Lower lobe of right lung (tissue), 2 donors: ENCODE results near the gene HLF. TPM values are rescaled to one million over a fixed set of nuclear protein-coding genes. Genes with fewer than 3 reads are reported as not detected.

Experiments used
- ATAC-seq, 2 donors: fragments of 200-7000 bp; cut with Tn5 transposase; one replicate each; pipeline ENCODE4 v1.9.1; 2020 to 2022; ENCODE audit warnings: mild to moderate bottlenecking in 2 of 2, moderate library complexity in 2 of 2
- DNase-seq: peaks from one replicate; pipeline ENCODE4 v3.0.0-alpha.2; 2020
- H3K27ac ChIP-seq: fragments of 200-600 bp; one replicate; pipeline ENCODE4 v1.8.0; 2022
- H3K27me3 ChIP-seq: fragments of 200-600 bp; one replicate; pipeline ENCODE4 v1.8.0; 2022; ENCODE audit warnings: low read depth
- H3K36me3 ChIP-seq: fragments of 200-600 bp; one replicate; pipeline ENCODE4 v1.8.0; 2022; ENCODE audit warnings: mild to moderate bottlenecking
- H3K4me1 ChIP-seq: fragments of 200-600 bp; one replicate; pipeline ENCODE4 v1.8.0; 2022
- H3K4me3 ChIP-seq: fragments of 200-600 bp; one replicate; pipeline ENCODE4 v1.8.0; 2022; ENCODE audit warnings: mild to moderate bottlenecking
- H3K9me3 ChIP-seq: fragments of 200-600 bp; one replicate; pipeline ENCODE4 v1.8.0; 2022
- CTCF ChIP-seq: fragments of 200-600 bp; IDR thresholded peaks from one replicate; pipeline ENCODE4 v1.8.0; 2022; ENCODE audit warnings: antibody characterized with exemption, mild to moderate bottlenecking
- intact Hi-C: fragments of 100-400 bp; cut with DNase I; formaldehyde crosslinking; loops from one replicate; pipeline ENCODE4 v1.11.0; 2022
- total RNA-seq: library from RNA; stranded (reverse); fragmentation: NEBNext Ultra II Directional; extraction: Animal tissue kit (Norgen Biotek cat#: 25700); gene quantifications from one replicate; pipeline ENCODE4 v1.2.1, GENCODE V29; 2021
- donor health status: DM: no; HTN: yes; CAD: no; lungs with severe emphysema.

HLF gene
- total RNA-seq, 1 donor from 2014 or later: 29.4 TPM

DNA sequence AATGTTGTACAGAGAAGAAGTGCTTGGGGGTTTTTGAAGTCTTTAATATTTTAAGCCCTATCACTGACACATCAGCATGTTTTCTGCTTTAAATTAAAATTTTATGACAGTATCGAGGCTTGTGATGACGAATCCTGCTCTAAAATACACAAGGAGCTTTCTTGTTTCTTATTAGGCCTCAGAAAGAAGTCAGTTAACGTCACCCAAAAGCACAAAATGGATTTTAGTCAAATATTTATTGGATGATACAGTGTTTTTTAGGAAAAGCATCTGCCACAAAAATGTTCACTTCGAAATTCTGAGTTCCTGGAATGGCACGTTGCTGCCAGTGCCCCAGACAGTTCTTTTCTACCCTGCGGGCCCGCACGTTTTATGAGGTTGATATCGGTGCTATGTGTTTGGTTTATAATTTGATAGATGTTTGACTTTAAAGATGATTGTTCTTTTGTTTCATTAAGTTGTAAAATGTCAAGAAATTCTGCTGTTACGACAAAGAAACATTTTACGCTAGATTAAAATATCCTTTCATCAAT, 57.8 kb downstream of the HLF start:
- DNase-seq (no peak), ATAC-seq (no peak)
- H3K36me3 ChIP-seq: peaks cover 6% of the 10 kb centered on the region
- no peak for TF ChIP-seq CTCF
- no peak overlapping the region for H3K27ac ChIP-seq
- H3K27me3 ChIP-seq: no peaks in the 10 kb centered on the region
- no peak overlapping the region for H3K4me3 ChIP-seq
- no peaks in the 10 kb centered on the region for H3K9me3 ChIP-seq
- intact Hi-C loops: no loop called here
- no peaks in the 10 kb centered on the region for H3K4me1 ChIP-seq

GRCh38 chr17:55323518-55324295, 58.9 kb downstream of the HLF start:
- peaks cover 6% of the 10 kb centered on the region for H3K36me3 ChIP-seq
- H3K9me3 ChIP-seq: no peaks in the 10 kb centered on the region
- DNase-seq (no peak), ATAC-seq (no peak)
- no peaks in the 10 kb centered on the region for H3K27me3 ChIP-seq
- no peaks in the 10 kb centered on the region for H3K4me1 ChIP-seq
- TF ChIP-seq CTCF: no peak
- no peak overlapping the region for H3K4me3 ChIP-seq
- intact Hi-C loops: no loop called here
- H3K27ac ChIP-seq: no peak overlapping the region

- no peak overlapping the region for H3K4me3 ChIP-seq
- no peak overlapping the region for H3K27ac ChIP-seq
- H3K36me3 ChIP-seq: peaks cover 6% of the 10 kb centered on the region
- H3K9me3 ChIP-seq: no peaks in the 10 kb centered on the region
- no peaks in the 10 kb centered on the region for H3K4me1 ChIP-seq
- DNase-seq: no peak
- no peak for TF ChIP-seq CTCF
- H3K27me3 ChIP-seq: no peaks in the 10 kb centered on the region
- ATAC-seq: no peak
- intact Hi-C loops: no loop called here
Measured at GRCh38 chr17:55324296-55324978, 59.7 kb downstream of the HLF start.

DNA sequence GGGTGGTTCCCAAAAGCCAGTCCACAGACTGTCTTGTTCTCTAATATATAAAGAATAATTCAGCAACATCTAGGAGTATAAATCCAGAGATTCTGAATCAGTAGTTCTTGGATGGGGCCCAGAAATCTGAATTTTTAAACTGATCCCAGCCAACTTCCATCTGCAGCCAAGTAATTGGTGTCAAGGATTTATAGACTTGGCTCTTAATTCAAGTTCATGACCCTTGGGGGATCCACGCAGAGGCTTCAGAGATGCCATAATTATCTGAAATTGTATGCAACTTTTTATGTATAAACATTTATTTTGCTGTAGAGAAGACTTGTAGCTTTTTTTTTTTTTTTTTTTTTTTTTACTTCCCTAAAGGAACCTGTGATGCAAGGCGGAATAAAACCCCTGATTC, 60.6 kb downstream of the HLF start:
- Histone ChIP-seq H3K27ac (no peak overlapping the region), H3K4me1 (no peaks in the 10 kb centered on the region), H3K9me3 (no peaks in the 10 kb centered on the region), H3K36me3 (peaks cover 6% of the 10 kb centered on the region), H3K4me3 (no peak overlapping the region), H3K27me3 (no peaks in the 10 kb centered on the region)
- DNase-seq (no peak), ATAC-seq (no peak)
- intact Hi-C loops: no loop called here
- no peak for TF ChIP-seq CTCF

DNA sequence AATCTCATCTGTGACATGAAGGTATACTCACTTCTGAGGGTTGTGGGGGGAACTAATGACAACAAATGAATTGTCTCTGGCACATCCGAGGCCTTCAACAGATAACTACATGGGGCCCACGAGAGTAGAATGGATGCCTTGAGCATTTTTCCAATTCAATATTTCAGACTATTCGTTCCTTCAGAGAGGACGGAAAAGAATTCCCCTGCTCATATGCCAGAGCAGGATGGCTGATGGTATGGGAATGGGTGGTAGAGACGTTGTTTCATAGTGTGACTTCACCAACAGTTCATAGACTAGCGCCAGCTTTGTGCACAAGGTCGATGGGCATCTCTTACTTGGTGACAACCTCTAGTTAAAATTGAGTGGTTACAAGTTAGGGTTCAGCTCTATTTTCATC, 61.3 kb downstream of the HLF start:
- no peak for TF ChIP-seq CTCF
- no peaks in the 10 kb centered on the region for H3K27me3 ChIP-seq
- no peaks in the 10 kb centered on the region for H3K4me1 ChIP-seq
- peaks cover under 1% of the 10 kb centered on the region for H3K36me3 ChIP-seq
- ATAC-seq (no peak), DNase-seq (no peak)
- no peaks in the 10 kb centered on the region for H3K9me3 ChIP-seq
- H3K27ac ChIP-seq: no peak overlapping the region
- intact Hi-C loops: no loop called here
- no peak overlapping the region for H3K4me3 ChIP-seq
